HG03103 (cell line): ENCODE measurements around the gene SLC25A11.
"Not testable (repeated sequence)": the region's sequence is repeated elsewhere in the genome, so short reads cannot be mapped to it uniquely, and the experiment has no call there.

Source experiments
- ATAC-seq: cut with Tn5 transposase; IDR thresholded peaks from one replicate; pipeline ENCODE4 v1.9.1; 2021; ENCODE audit warnings: low read depth; ENCODE audit not compliant: unreplicated experiment

Gene SLC25A11

GRCh38 chr17:4921320-4921719, 18.5 kb downstream of the SLC25A11 start:
- ATAC-seq: no peak

GRCh38 chr17:4920351-4921048, 19.3 kb downstream of the SLC25A11 start:
- ATAC-seq: no peak

GRCh38 chr17:4919511-4920047, 20.3 kb downstream of the SLC25A11 start:
- ATAC-seq: no peak

- ATAC-seq: not testable (repeated sequence)
Observed at GRCh38 chr17:4914551-4914950, 25.3 kb downstream of the SLC25A11 start.

- no peak for ATAC-seq
Observed at GRCh38 chr17:4913994-4914393, 25.9 kb downstream of the SLC25A11 start.

- no peak for ATAC-seq
Observed at GRCh38 chr17:4908711-4909496, 30.9 kb downstream of the SLC25A11 start.

GRCh38 chr17:4908301-4908700, 31.5 kb downstream of the SLC25A11 start:
- ATAC-seq: no peak

- ATAC-seq: not testable (repeated sequence)
Observed at GRCh38 chr17:4906642-4907041, 33.2 kb downstream of the SLC25A11 start.

GRCh38 chr17:4903051-4903818, 36.6 kb downstream of the SLC25A11 start, which contains the start of gene CHRNE:
Gene CHRNE, minus strand, starts transcription at chr17:4903098. Its CDS starts 35 bp downstream, at chr17:4903063.
- no peak for ATAC-seq

- no peak for ATAC-seq
Observed at GRCh38 chr17:4902540-4902939, 37.3 kb downstream of the SLC25A11 start.

- ATAC-seq: no peak
Observed at GRCh38 chr17:4901648-4902344, 38.0 kb downstream of the SLC25A11 start.

- no peak for ATAC-seq
Observed at GRCh38 chr17:4901108-4901647, 38.7 kb downstream of the SLC25A11 start.

GRCh38 chr17:4900231-4901107, 39.4 kb downstream of the SLC25A11 start:
- ATAC-seq: no peak

GRCh38 chr17:4899341-4900230, 40.3 kb downstream of the SLC25A11 start, which contains the start of gene C17orf107:
Gene C17orf107, plus strand, starts transcription at chr17:4899536. Its CDS starts 227 bp downstream, at chr17:4899763.
- peak; percentile 43 for ATAC-seq

GRCh38 chr17:4898927-4899326, 40.9 kb downstream of the SLC25A11 start:
- no peak for ATAC-seq

GRCh38 chr17:4898351-4898750, 41.5 kb downstream of the SLC25A11 start:
- ATAC-seq: no peak

- no peak for ATAC-seq
Observed at GRCh38 chr17:4897785-4898184, 42.1 kb downstream of the SLC25A11 start.

GRCh38 chr17:4897198-4897687, 42.6 kb downstream of the SLC25A11 start:
- ATAC-seq: no peak
